ENCODE measurements around the gene F10. TPM values are rescaled to one million over a fixed set of nuclear protein-coding genes. Genes with fewer than 3 reads are reported as not detected.

The F10 gene
- total RNA-seq (ENCODE audit: unreplicated experiment): 0.23 TPM
- long read RNA-seq: 0 reads

GRCh38 chr13:113122550-113123225 is at the start of gene F10:
TSS of gene F10 (plus strand) at chr13:113122799. CDS start at chr13:113122856, 57 bp downstream.
- no peak for TF ChIP-seq CTCF (IDR thresholded peaks at IDR 0.05; ENCODE audit: unreplicated experiment)
- H3K4me3 Mint-ChIP-seq (ENCODE audit: unreplicated experiment): no peak within 1 kb of the TSS
- no peak for DNase-seq (ENCODE audit: low spot score)
- H3K9me3 Mint-ChIP-seq (ENCODE audit: unreplicated experiment): no peaks in the 10 kb centered on the region
- H3K4me1 Mint-ChIP-seq (ENCODE audit: unreplicated experiment): no peaks in the 10 kb centered on the region
- H3K27me3 Mint-ChIP-seq (ENCODE audit: unreplicated experiment): peaks cover 13% of the 10 kb centered on the region
- peaks cover 4% of the 10 kb centered on the region for H3K36me3 Mint-ChIP-seq (ENCODE audit: low read depth, unreplicated experiment)
- no peak within 1 kb of the TSS for H3K27ac Mint-ChIP-seq (ENCODE audit: unreplicated experiment)

GRCh38 chr13:113073942-113074341 is 48.7 kb upstream of the F10 start:
- H3K4me1 Mint-ChIP-seq (ENCODE audit: unreplicated experiment): no peaks in the 10 kb centered on the region
- no peak overlapping the region for H3K4me3 Mint-ChIP-seq (ENCODE audit: unreplicated experiment)
- H3K9me3 Mint-ChIP-seq (ENCODE audit: unreplicated experiment): no peaks in the 10 kb centered on the region
- no peak overlapping the region for H3K27ac Mint-ChIP-seq (ENCODE audit: unreplicated experiment)
- no peaks in the 10 kb centered on the region for H3K36me3 Mint-ChIP-seq (ENCODE audit: low read depth, unreplicated experiment)
- H3K27me3 Mint-ChIP-seq (ENCODE audit: unreplicated experiment): peaks cover 5% of the 10 kb centered on the region
- no peak for DNase-seq (ENCODE audit: low spot score)
- no peak for TF ChIP-seq CTCF (IDR thresholded peaks at IDR 0.05; ENCODE audit: unreplicated experiment)

GRCh38 chr13:113074401-113074800 is 48.2 kb upstream of the F10 start:
- Mint-ChIP-seq H3K27ac (ENCODE audit: unreplicated experiment) (no peak overlapping the region), H3K27me3 (ENCODE audit: unreplicated experiment) (peaks cover 9% of the 10 kb centered on the region), H3K9me3 (ENCODE audit: unreplicated experiment) (no peaks in the 10 kb centered on the region), H3K36me3 (ENCODE audit: low read depth, unreplicated experiment) (no peaks in the 10 kb centered on the region), H3K4me1 (ENCODE audit: unreplicated experiment) (peaks cover 3% of the 10 kb centered on the region), H3K4me3 (ENCODE audit: unreplicated experiment) (no peak overlapping the region)
- no peak for TF ChIP-seq CTCF (IDR thresholded peaks at IDR 0.05; ENCODE audit: unreplicated experiment)
- no peak for DNase-seq (ENCODE audit: low spot score)

GRCh38 chr13:113074876-113075275 is 47.7 kb upstream of the F10 start:
- no peak for TF ChIP-seq CTCF (IDR thresholded peaks at IDR 0.05; ENCODE audit: unreplicated experiment)
- DNase-seq (ENCODE audit: low spot score): no peak
- H3K36me3 Mint-ChIP-seq (ENCODE audit: low read depth, unreplicated experiment): no peaks in the 10 kb centered on the region
- H3K27me3 Mint-ChIP-seq (ENCODE audit: unreplicated experiment): peaks cover 11% of the 10 kb centered on the region
- no peaks in the 10 kb centered on the region for H3K9me3 Mint-ChIP-seq (ENCODE audit: unreplicated experiment)
- H3K27ac Mint-ChIP-seq (ENCODE audit: unreplicated experiment): no peak overlapping the region
- no peak overlapping the region for H3K4me3 Mint-ChIP-seq (ENCODE audit: unreplicated experiment)
- peaks cover 5% of the 10 kb centered on the region for H3K4me1 Mint-ChIP-seq (ENCODE audit: unreplicated experiment)

GRCh38 chr13:113075711-113076110 is 46.9 kb upstream of the F10 start:
- Mint-ChIP-seq H3K27ac (ENCODE audit: unreplicated experiment) (no peak overlapping the region), H3K4me1 (ENCODE audit: unreplicated experiment) (peaks cover 5% of the 10 kb centered on the region), H3K9me3 (ENCODE audit: unreplicated experiment) (no peaks in the 10 kb centered on the region), H3K4me3 (ENCODE audit: unreplicated experiment) (no peak overlapping the region), H3K36me3 (ENCODE audit: low read depth, unreplicated experiment) (no peaks in the 10 kb centered on the region), H3K27me3 (ENCODE audit: unreplicated experiment) (peaks cover 11% of the 10 kb centered on the region)
- DNase-seq (ENCODE audit: low spot score): no peak
- no peak for TF ChIP-seq CTCF (IDR thresholded peaks at IDR 0.05; ENCODE audit: unreplicated experiment)
